ENCODE measurements around the gene DUXA.
"Not testable (repeated sequence)": the region's sequence is repeated elsewhere in the genome, so short reads cannot be mapped to it uniquely, and the experiment has no call there.

- not testable (repeated sequence) for TF ChIP-seq CTCF (IDR thresholded peaks at IDR 0.05); REST (IDR thresholded peaks at IDR 0.05; ENCODE audit: insufficient read depth in 1 of 2, low read depth in 2 of 2, low read length in 1 of 2); TCF7L2 (IDR thresholded peaks at IDR 0.05; ENCODE audit: low read depth, low read length); POLR2AphosphoS5 (IDR thresholded peaks at IDR 0.05; ENCODE audit: low read depth, low read length); SIN3A (IDR thresholded peaks at IDR 0.05; ENCODE audit: borderline replicate concordance, insufficient read depth, low read depth, low read length)
These were observed 30.6 kb upstream of the DUXA start for GRCh38 chr19:57197874-57198273.

Measured in Panc1 (cell line).